GM19395 (cell line): Measurements from ENCODE around the gene GRIN1.

ENCODE experiments used
- ATAC-seq: cut with Tn5 transposase; IDR thresholded peaks from one replicate; pipeline ENCODE4 v1.9.1; 2021; ENCODE audit warnings: mild to moderate bottlenecking, moderate library complexity; ENCODE audit not compliant: unreplicated experiment

The GRIN1 gene

DNA sequence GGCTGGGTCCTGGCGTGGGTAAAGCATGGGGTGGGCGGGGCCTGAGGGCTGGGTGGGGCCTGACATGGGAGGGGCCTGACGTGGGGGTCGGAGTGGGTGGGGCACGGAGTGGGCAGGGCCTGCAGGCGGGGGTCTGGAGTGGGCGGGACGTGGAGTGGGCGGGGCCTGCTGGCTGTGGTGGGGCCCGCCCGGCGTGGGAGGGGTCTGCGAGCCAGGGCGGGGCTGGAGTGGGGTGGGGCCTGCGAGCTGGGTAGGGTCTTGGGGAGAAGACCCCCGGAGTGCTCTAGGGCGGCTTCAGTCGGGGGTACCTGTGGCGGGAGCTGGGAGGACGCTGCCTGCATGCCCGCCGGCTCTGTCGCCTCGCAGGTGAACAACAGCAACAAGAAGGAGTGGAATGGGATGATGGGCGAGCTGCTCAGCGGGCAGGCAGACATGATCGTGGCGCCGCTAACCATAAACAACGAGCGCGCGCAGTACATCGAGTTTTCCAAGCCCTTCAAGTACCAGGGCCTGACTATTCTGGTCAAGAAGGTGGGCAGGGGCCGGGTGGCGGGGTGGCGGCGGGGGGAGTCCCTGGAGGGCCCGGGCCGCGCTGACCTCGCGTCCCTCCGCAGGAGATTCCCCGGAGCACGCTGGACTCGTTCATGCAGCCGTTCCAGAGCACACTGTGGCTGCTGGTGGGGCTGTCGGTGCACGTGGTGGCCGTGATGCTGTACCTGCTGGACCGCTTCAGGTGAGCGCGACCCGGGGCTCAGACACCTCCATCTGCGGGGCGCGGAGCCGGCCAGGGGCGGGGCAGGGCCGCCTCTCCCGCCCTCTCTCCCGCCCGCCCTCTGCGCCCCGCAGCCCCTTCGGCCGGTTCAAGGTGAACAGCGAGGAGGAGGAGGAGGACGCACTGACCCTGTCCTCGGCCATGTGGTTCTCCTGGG, 22.9 kb downstream of the GRIN1 start:
- no peak for ATAC-seq

DNA sequence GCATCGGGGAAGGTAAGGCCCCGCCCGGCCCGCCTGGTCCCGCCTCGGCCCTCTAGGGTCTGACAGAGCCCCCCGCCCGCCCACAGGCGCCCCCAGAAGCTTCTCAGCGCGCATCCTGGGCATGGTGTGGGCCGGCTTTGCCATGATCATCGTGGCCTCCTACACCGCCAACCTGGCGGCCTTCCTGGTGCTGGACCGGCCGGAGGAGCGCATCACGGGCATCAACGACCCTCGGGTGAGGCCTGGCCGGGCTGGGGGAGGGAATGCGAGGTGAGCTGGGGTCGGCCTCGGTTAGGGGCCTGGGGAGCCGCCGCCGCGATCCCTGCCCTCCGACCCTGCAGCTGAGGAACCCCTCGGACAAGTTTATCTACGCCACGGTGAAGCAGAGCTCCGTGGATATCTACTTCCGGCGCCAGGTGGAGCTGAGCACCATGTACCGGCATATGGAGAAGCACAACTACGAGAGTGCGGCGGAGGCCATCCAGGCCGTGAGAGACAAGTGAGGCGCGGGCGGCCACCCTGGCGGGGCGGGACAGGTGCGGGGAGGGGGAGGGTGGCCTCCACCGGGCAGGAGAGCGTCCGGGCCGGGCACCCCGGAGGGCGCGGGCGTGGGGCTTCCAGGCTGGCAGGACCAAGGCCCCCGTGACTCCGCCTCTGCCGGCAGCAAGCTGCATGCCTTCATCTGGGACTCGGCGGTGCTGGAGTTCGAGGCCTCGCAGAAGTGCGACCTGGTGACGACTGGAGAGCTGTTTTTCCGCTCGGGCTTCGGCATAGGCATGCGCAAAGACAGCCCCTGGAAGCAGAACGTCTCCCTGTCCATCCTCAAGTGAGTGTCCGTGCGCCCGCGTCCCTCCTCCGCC, 23.8 kb downstream of the GRIN1 start:
- no peak for ATAC-seq

DNA sequence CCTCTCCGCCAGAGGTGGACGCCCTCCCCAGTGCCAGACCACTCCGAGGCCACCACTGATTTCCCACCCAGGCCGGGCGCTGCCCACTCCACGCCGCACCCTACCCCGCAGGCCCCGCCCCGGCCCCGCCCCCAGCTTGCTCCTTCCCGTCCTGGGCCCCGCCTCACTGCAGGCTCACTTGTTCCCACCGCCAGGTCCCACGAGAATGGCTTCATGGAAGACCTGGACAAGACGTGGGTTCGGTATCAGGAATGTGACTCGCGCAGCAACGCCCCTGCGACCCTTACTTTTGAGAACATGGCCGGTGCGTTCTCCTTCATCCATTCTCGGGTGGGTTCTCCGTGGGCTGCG, 24.4 kb downstream of the GRIN1 start:
- ATAC-seq, result no peak

DNA sequence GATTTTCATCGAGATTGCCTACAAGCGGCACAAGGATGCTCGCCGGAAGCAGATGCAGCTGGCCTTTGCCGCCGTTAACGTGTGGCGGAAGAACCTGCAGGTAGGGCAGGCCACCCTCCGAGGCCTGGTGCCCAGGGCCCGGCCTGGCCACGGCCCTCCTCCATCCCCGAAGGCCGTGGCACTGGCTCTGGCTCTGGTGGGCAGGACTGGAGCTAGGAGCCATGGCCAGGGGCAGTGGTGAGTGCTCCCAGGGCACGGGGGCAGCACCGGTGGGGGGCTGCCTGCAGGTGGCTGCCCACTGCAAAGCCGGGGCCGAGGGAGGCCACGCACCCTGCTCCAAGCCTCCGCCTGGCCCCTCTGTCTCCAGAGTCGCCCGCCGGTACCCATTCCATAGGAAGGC, 24.9 kb downstream of the GRIN1 start:
- no peak for ATAC-seq

DNA sequence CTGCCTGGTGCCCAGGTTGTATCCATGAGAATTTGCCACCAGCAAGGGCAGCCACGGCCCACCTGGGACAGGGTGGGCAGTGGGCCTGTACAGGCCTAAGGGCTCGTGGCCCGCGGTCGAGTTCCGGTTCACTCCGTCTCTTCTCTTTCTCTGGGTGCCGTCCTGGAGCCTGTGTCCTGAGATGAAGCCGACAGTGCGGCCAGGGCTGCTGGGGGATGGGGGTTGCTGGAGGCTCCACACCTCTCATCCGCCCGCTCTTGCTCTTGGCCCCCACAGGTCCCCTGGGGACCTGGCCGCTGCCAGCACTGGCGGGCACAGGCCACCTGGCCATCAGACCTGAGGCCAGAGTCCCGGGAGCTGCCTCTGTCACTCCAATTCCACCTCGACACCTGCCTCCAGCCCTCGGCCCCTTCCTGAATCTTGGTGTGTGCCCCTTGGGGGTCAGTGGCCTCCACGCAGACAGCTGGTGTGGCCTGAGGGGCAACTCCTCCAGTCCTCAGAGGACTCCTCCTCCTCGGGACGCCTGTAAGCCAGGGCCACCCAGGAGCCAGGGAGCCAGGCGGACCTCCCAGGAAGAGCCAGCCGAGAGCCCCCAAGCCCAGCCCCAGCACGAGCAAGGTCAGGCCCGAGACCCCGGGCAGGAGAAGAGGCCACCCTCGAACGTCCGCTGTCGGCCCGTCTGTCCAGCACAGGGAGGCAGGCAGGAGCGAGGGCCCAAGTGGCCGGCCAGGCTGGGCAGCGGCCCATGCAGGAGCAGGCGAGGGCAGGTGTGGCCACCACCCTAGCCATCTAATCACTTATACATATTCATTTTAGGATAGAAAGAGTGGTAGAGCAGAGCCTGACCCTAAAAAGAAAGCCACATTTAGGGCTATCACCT, 25.7 kb downstream of the GRIN1 start:
- ATAC-seq, result no peak

DNA sequence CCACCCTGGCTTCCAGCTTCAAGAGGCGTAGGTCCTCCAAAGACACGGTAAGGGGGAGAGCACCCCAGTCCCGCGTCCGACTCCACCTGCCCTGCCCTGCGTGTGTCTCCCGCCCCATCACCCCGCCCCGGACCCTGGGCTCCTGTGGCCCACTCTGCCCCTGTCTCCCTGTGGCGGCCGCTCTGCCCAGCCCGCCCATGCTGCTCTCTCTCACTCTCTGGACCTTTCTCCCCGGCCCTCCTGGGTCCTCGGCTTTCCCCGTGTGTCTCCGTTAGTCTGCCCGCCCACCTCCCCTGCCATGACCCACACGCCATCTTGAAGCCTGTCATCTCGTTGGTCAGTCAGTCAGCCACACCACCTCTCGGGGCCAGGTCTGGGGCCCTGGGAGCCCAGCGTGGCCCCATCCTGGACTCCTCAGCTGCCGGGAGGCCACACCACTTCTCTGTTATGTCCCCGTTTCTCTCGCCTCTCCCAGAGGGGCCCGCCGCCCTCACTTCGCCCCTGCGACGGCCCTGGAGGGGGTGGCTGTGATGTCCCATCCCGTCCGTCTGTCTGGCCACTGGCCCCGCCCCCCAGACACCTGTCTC, 26.4 kb downstream of the GRIN1 start:
- ATAC-seq, result no peak

DNA sequence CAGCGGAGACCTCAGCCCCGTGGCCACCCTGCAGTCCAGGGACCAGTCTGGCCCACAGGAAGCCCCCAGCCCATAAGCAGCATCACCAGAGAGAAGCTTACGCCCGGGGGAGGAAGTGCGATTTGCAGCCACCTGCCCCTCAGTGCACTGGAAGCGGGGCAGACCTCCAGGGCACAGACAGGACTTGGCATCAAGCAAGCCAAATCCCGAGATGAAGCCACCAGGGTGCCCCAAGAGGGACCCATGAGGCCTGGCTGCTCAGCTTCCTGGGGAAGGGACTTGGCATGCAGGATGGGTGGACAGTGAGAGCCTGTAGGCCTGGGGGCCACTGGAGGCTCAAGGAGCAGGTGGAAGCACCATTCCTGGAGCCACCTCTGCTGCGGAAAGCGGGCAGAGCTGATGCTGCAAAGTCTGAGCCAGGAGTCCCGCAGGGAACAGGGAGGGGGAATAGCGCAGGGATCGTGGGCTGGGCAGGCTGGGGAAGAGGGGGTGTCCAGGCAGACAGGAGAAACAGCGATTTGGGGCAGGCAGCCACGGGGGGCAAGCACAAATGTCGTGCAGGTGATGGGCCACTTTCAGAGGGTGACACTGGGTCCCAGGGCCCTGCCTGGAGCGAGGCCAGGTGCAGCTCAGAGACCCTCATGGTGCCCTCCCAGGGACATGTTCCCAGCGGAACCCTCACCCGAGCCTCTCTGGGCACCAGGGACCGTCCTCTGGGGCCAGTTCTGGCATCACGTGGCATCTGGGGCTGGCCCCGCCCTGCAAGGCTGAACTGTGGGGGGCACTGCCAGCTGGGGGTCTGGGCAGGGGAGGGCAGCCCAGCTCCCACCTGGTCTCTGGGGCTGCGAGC, 27.7 kb downstream of the GRIN1 start:
- no peak for ATAC-seq

DNA sequence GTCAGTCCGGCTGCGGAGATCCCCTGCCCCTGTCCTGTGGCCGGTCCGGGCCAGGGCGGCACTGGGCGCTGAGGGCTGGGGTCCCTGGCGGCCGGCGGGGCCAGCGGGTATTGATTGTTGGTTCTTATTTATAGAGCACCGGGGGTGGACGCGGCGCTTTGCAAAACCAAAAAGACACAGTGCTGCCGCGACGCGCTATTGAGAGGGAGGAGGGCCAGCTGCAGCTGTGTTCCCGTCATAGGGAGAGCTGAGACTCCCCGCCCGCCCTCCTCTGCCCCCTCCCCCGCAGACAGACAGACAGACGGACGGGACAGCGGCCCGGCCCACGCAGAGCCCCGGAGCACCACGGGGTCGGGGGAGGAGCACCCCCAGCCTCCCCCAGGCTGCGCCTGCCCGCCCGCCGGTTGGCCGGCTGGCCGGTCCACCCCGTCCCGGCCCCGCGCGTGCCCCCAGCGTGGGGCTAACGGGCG, 28.4 kb downstream of the GRIN1 start:
- ATAC-seq, result no peak

DNA sequence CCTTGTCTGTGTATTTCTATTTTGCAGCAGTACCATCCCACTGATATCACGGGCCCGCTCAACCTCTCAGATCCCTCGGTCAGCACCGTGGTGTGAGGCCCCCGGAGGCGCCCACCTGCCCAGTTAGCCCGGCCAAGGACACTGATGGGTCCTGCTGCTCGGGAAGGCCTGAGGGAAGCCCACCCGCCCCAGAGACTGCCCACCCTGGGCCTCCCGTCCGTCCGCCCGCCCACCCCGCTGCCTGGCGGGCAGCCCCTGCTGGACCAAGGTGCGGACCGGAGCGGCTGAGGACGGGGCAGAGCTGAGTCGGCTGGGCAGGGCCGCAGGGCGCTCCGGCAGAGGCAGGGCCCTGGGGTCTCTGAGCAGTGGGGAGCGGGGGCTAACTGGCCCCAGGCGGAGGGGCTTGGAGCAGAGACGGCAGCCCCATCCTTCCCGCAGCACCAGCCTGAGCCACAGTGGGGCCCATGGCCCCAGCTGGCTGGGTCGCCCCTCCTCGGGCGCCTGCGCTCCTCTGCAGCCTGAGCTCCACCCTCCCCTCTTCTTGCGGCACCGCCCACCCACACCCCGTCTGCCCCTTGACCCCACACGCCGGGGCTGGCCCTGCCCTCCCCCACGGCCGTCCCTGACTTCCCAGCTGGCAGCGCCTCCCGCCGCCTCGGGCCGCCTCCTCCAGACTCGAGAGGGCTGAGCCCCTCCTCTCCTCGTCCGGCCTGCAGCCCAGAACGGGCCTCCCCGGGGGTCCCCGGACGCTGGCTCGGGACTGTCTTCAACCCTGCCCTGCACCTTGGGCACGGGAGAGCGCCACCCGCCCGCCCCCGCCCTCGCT, 29.0 kb downstream of the GRIN1 start:
- ATAC-seq, result no peak

DNA sequence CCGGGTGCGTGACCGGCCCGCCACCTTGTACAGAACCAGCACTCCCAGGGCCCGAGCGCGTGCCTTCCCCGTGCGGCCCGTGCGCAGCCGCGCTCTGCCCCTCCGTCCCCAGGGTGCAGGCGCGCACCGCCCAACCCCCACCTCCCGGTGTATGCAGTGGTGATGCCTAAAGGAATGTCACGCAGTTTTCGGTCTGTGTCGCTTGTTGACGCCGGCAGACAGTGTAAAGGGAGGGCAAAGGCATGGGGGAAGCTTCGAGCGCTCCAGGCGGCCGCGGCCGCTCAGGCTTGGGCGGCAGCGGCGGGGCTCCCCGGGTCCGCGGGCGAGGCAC, 29.6 kb downstream of the GRIN1 start:
- ATAC-seq, result no peak

DNA sequence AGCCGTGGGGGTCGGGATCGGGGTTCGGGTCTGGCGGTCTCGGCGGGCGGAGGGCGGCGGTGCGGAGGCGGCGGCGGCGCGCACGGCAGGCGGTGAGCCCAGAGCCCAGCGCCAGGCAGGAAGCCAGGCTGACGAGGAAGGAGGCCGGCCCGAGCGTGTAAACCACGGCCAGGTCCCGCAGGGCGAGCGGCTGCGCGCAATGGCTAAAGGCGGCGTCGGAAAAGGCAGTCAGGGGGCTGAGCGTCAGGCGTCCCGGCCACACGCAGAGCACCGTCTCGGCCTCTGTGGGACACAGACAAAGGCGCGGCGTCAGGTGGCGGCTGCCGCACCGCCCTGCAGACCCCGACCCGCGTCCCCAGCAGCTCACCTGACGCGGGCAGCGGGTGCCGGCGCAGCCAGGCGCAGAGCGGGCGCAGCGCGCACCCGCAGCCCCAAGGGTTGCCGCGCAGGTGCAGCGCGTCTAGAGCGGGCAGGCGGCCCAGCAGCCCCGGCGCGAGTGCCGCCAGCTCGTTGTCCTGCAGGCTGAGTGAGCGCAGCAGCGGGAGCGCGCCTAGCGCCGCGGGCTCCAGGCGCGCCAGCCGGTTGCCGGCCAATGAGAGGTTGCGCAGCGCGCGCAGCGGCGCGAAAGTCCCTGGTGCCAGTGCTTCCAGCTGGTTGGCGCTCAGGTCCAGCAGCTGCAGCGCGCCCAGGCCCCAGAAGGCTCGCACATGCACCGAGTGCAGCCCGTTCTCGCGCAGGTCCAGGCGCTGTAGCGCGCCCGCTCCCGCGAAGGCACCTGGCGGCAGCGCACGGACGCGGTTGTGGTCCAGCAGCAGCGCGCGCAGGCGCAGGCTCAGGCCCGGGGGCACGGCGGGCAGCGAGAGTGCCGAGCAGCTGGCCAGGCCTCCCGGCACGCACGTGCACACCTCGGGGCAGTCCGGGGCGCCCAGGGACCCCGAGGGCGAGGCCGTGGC, 30.2 kb downstream of the GRIN1 start:
- ATAC-seq, result no peak

DNA sequence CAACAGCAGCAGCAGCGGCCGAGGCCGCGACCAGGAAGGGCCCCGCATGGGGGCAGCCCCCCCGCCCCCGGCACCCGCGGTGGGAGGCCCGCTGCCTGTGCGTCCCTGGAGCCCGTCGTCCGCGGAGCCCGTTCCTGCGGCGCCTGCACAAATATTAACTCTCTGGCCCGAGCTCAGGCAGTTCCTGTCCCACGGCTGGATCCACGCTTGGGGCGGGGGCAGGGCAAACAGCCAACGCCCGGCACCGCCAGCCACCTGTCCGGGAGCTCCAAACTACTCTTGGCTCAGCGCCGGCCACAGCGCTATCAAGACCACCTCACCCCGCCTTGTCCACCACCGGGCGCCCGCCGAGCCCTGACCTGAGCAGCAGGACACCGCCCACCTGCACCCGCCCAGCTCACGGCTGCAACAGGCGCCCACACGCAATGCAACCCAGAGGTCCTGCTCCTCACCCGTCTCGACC, 31.0 kb downstream of the GRIN1 start, which contains the start of gene LRRC26:
LRRC26 (minus strand) TSS at position 156 of the 463 bp plus-strand sequence; CDS start at position 48, 108 bp downstream.
- ATAC-seq, result no peak

DNA sequence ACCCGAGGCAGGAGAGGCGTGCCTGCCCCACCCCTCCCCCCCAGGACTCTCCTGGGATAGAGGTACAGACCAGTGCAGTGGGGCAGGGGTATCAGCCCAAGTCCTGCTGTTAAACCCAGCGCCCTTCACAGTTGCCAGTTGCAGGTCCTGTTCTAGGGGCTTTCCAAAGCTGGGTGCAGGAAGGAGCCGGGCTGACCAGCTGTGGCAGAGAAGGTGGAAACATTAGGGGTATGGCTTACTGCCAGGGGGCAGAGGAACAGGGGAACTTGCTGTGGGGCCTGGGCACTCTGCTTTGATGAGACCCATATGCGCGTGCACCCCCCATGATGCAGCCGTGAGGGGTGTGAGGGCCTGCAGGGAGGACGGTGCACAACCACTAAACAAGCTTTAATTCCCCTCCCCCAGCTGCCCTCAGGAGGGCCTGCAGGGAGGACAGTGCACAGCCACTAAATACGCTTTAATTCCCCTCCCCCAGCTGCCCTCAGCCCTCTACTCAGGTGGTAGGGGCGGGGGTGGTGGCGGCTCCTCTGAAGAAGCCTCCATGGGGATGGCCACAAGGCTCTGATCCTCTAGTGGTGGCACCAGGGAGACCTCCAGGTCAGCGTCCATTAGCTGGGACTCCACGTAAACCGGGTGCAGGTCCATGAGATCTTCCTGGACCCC, 31.7 kb downstream of the GRIN1 start:
- no peak for ATAC-seq

DNA sequence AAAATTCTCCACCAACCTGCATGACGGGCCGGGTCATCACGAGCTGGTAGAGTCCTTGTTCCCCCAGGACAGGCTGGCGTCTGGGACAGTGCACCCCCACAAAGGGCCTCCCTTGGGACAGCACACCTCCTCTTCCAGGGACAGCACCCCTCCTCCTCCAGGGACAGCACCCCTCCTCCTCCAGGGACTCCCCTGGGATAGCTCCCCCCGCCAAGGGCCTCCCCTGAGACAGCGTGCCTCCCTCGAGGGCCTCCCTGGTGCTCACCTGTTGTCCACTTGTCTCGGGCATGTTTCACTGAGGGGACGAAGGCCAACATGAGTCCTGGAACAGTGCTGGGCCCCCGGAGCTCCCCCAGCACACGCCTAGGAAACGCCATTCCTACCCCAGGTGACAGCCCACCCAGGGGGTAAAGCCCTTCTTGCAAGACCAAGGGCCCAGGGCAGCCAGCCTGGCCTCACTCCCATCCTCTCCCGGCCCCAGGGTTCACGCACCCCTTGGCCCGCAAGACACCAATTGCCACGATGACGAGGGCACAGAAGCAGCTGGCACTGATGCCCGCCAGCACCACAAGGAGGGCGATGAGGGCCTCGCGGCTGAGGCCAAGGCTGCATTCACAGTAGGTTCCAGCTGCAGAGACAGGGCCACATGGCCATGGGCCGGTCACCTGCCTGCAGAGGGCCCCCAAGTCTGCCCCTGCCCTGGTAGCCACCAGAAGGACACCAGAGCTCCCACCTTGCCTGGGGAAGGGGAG, 32.4 kb downstream of the GRIN1 start:
- ATAC-seq, result no peak

DNA sequence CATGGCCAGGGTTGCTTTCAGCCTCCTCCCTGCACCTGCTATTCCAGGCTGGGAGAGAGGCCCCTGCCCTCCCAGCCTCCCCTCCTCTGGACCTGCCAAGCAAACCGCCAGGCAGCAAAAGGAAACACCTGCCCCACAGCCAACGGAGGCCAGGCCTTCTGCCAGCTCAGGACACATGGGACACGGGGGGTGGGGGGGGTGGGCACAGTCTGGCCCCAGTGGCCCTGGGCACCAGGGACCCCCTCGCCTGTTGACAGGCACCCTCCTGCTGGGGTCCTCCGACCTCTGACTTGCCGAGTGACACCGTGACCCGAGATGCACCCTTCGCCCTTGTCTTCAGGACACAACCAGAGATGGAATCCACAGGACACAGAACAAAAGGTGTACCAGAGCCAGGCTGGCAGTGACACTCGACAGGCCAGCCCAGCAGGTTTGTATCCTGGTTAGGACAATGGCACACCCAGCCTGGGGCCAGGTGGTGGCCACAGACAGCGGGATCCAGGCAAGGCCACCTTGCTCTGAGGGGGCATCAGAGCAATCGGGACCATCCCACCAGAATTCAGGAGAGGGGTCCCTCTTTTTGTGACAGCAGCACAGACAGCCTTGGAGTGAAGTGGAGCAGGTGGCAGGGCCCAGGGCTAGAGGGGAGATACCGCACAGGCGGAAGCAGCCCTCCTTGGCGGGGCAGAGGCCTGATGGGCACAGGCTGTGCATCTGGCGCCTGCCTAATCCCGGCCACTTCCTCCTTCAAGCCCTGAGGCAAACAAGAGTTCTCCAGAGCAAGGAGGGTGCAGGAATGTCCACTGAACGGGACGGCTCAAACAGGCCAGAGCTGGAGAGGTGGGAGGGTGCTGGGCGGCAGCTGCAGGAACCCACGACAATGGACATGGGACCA, 34.2 kb downstream of the GRIN1 start:
- ATAC-seq, result no peak
